ENCODE results near the gene SMAD4.

DNA sequence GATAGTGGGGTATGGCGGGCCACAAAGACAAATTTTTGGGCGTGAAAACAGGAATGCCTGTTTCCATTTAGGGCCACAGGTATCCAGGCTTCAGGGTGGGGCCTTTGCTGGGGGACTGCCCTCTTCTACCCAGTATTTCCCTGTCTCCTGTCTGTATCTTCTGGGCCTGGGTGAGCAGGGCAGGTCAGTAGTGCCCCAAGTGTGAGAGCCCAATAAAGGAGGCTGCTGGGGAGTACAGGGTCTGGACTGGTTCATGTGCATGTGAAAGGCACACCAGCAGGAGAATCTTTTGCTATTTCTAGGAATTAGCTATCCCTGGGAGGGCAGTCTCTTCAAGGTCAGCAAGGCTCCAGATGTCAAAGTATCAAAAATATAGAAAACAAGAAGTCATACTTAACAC, 96.0 kb downstream of the SMAD4 start:
- TF ChIP-seq POLR2AphosphoS5 (IDR thresholded peaks at IDR 0.05; ENCODE audit: low read depth, low read length), result no peak
- no peak for TF ChIP-seq POLR2A (IDR thresholded peaks at IDR 0.05; ENCODE audit: low read depth, low read length)
- no peak for TF ChIP-seq TAF1 (IDR thresholded peaks at IDR 0.05; ENCODE audit: borderline replicate concordance, low read depth, low read length)
